Activated T-cell treated with anti-CD3 and anti-CD28 coated beads, Interleukin-2, amount 50 U/mL, for 24 hours (primary cell): ENCODE results near the gene RELL2.

Experiments used
- DNase-seq: peaks from one replicate; pipeline ENCODE4 v3.0.0-alpha.2; 2020
- H3K27ac Mint-ChIP-seq: 2 replicates; pipeline ENCODE4 v1.8.0; 2020; ENCODE audit warnings: mild to moderate bottlenecking, mixed read lengths
- H3K27me3 Mint-ChIP-seq: 2 replicates; pipeline ENCODE4 v1.8.0; 2020; ENCODE audit warnings: mixed read lengths
- H3K36me3 Mint-ChIP-seq: 2 replicates; pipeline ENCODE4 v1.8.0; 2020; ENCODE audit warnings: low read depth, mixed read lengths
- H3K4me1 Mint-ChIP-seq: 2 replicates; pipeline ENCODE4 v1.8.0; 2020; ENCODE audit warnings: low read depth, mixed read lengths
- H3K4me3 Mint-ChIP-seq: 2 replicates; pipeline ENCODE4 v1.8.0; 2020; ENCODE audit warnings: mild to moderate bottlenecking, moderate library complexity, mixed read lengths
- H3K9me3 Mint-ChIP-seq: 2 replicates; pipeline ENCODE4 v1.8.0; 2020; ENCODE audit warnings: mixed read lengths

Gene RELL2

DNA sequence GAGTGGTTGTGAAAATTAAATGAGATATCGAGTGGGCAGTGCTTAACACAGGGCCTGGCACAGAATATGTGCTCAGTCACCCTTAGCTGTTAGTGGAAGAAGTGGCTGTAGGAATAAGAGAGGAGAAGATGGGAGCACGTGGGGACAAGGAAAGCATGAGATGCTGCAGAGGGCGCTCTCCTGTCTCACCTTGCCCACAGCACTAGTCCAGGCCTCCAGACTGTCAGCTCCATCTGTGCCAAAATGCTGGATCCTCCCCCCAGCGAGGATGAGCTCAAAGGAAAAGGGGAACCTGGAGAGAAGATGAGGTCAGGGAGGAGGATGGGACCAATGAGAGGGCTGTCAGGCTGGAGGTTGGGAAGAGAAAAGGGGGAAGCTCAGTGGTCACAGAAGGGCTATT, 32.7 kb downstream of the RELL2 start:
- no peak for DNase-seq
- Mint-ChIP-seq H3K4me3 (no peak overlapping the region), H3K27me3 (no peaks in the 10 kb centered on the region)

DNA sequence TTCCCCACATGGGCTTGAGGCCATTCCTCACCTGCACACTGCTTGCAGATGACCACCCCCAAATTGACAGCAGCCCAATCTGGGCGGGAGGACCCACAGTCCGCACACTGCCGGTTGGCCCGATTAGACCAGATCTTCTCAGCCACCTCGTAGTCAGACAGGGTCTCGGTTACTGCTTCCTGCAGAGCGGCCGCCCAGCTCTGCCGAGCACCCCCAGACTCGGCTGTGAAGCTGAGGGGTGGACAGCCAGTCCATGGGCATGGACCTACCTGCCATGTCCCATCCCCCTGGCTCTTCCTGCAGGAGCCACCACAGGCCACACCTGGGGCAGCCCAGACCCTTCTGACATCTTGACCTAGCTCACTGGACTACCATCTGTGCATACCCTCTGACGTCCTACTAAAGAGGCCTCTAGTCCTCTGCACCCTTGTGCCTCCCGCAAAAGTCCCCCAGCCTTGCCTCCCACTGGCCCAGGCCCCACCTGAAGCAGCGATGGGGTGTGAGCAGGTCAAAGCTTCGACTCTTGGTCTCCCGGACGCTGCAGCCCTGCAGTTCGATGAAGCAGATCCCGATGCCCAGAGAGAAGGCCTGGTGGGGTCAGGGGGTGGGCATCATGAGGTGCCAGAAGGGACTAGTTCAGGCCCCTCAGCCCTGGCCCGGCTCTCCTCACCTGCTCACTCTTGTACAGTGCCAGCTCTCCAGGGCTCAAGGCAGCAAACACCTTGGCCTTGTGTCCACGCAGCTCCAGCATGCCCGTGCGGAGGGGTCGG, 35.5 kb downstream of the RELL2 start:
- H3K27me3 Mint-ChIP-seq: no peaks in the 10 kb centered on the region
- no peaks in the 10 kb centered on the region for H3K9me3 Mint-ChIP-seq
- H3K4me1 Mint-ChIP-seq: no peaks in the 10 kb centered on the region

More for the DNA sequence above, 32.7 kb downstream of the RELL2 start:
- Mint-ChIP-seq H3K27ac (no peak overlapping the region), H3K36me3 (no peaks in the 10 kb centered on the region), H3K9me3 (no peaks in the 10 kb centered on the region), H3K4me1 (peaks cover 5% of the 10 kb centered on the region)

DNA sequence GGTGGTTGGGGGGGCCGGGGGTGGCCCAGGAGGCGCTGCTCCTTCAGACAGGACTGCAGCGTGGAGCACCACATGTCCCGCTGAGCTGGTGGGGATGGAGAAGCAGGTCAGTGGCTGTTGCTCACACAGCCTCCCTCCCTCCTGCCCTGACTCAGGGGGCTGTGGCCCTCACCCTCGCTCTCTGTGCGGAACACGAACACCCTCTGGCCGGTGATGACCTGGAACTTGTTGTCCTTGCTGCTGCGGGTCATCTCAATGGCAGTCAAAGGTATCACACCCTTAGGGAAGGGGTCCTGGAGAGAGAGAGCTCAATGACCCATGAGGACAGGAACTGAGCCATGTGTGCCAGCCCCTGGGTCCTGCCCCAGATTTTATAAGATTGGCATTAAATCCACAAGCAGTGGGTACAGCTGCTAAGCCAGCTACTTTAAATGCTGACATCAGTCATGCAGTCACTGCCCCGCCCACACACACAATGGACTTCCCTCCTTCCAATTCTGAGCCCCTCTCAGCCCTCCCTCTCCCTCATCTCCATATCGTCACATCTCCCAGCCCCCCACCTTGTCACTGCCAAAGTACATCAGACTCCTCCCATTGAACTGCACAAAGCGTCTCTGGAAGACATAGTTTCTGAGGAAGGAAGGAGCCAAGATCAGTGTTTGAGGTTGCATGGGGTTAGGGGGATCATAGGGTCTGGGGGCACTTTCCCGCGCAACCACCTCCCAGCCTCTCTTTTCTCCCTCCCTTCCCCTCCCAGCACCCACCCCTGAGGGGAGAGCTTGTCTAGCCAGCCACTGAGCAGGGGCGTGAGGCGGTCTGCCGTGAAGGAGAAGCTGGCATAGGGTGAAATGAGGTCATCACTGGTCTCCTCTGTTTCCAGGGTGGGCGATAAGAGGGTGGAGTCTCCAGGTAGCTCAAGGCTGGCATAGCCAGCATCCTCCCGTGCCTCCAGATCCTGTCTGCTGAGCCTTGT, 36.3 kb downstream of the RELL2 start:
- no peak for DNase-seq
- H3K27me3 Mint-ChIP-seq: no peaks in the 10 kb centered on the region
- no peaks in the 10 kb centered on the region for H3K4me1 Mint-ChIP-seq
- H3K9me3 Mint-ChIP-seq: no peaks in the 10 kb centered on the region
- H3K36me3 Mint-ChIP-seq: no peaks in the 10 kb centered on the region
- no peak overlapping the region for H3K4me3 Mint-ChIP-seq
- no peak overlapping the region for H3K27ac Mint-ChIP-seq

More for the DNA sequence above, 35.5 kb downstream of the RELL2 start:
- H3K36me3 Mint-ChIP-seq: no peaks in the 10 kb centered on the region
- no peak for DNase-seq
- no peak overlapping the region for H3K4me3 Mint-ChIP-seq
- no peak overlapping the region for H3K27ac Mint-ChIP-seq

DNA sequence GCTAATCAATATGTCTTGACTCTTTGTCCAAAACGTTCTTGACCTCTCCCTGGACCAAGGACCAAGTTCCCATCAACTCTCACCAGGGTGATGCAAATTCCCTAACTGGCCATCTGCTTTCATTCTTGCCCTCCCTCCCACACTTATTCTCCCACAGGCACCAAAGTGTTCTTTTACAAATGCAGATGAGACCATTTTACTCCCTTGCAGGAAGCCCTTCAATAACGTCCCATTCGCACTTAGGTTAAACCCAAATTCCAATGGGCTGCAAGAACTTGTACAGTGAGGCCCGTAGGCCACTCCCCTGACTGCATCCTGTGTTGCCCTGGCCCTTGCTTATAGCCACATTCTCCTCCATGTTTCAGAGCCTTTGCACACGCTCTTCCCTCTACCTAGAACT, 38.0 kb downstream of the RELL2 start:
- Mint-ChIP-seq H3K9me3 (no peaks in the 10 kb centered on the region), H3K36me3 (no peaks in the 10 kb centered on the region), H3K4me1 (no peaks in the 10 kb centered on the region), H3K27me3 (no peaks in the 10 kb centered on the region), H3K4me3 (no peak overlapping the region), H3K27ac (no peak overlapping the region)
- no peak for DNase-seq

DNA sequence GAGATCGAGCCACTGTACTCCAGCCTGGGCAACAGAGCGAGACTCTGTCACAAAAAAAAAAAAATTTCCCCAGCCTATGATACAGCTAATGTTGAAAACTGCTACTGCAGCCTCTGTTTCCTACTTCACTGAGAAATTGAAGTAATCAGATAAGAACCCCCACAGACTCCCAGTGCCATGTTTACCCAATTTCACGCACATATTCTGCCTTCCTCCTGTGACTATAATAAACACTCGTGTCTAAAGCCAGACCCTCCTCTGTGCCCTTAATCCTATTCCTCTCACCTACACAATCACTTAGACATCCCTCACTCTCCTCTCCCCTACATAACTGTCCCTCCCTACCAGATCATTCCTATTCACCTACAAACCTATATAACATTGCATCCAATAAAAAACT, 38.9 kb downstream of the RELL2 start:
- Mint-ChIP-seq H3K4me1 (no peaks in the 10 kb centered on the region), H3K27ac (no peak overlapping the region), H3K36me3 (no peaks in the 10 kb centered on the region), H3K9me3 (no peaks in the 10 kb centered on the region), H3K27me3 (no peaks in the 10 kb centered on the region), H3K4me3 (no peak overlapping the region)
- no peak for DNase-seq

DNA sequence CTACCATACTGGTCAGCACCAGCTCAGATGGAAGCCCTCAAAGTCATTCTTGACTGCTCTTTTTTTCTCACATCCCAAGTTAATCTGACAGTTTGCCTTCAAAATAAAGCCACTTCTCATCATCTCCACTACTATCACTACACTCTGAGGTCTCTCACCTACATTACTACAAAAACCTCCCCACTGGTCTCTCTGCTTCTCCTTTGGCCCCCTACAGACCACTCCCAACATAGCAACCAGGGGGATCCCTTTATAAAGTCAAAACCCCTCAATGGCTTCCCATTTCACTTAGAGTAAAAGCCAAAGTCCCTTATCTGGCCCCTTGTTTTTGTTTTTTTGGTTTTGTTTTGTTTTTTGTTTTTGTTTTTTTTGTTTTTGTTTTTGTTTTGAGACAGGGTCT, 40.6 kb downstream of the RELL2 start:
- DNase-seq: no peak
- Mint-ChIP-seq H3K27me3 (no peaks in the 10 kb centered on the region), H3K4me1 (peaks cover 11% of the 10 kb centered on the region), H3K4me3 (no peak overlapping the region), H3K36me3 (no peaks in the 10 kb centered on the region), H3K27ac (no peak overlapping the region), H3K9me3 (no peaks in the 10 kb centered on the region)

DNA sequence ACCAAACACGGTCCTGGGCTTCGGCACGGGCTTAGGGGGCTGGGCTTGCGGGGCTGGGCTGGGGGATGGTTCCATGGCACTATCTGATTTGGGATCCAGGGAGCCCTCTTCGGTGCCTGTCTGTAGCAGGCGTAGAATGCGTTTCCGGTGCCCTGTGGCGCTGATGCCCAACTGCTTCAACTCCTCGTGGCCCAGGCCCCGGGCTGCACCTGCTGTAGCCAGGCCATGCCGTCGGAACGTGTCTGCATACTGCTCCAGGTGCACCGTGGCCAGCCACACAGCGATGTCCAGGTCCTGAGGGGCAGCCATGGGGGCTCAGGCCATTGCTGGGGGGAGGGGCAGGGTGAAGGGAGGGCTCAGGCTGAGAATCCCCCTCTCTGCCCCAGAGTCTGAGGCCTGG, 43.4 kb downstream of the RELL2 start:
- H3K4me3 Mint-ChIP-seq: no peak overlapping the region
- no peaks in the 10 kb centered on the region for H3K27me3 Mint-ChIP-seq
- DNase-seq: no peak
- H3K9me3 Mint-ChIP-seq: no peaks in the 10 kb centered on the region
- H3K4me1 Mint-ChIP-seq: peaks cover 25% of the 10 kb centered on the region
- no peak overlapping the region for H3K27ac Mint-ChIP-seq
- H3K36me3 Mint-ChIP-seq: no peaks in the 10 kb centered on the region

DNA sequence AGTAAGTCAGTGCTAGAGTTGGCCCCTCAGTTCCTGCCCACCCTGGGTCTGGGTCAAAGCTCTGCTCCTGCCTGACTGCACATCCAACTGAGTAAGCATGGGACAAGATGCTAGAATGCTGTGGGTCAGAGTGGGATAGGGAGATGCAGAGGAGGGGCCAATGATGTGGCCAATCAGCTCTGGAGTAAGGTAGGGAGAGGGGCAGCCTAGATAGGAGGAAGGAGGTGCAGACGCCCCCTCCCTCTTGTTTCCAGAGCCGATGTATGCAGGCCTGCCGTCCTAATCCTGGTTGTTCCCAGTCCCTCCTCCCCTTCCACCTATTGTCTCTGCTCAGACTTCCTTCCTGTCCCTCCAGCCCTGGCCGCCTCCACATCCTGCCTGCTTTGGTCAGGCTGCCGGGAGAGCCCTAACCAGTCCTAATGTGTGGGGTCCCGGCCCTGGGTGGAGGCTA, 44.0 kb downstream of the RELL2 start:
- no peak for DNase-seq
- no peaks in the 10 kb centered on the region for H3K27me3 Mint-ChIP-seq
- H3K27ac Mint-ChIP-seq: no peak overlapping the region
- peaks cover 25% of the 10 kb centered on the region for H3K4me1 Mint-ChIP-seq
- no peaks in the 10 kb centered on the region for H3K36me3 Mint-ChIP-seq
- peak overlapping the region; percentile 53 for H3K4me3 Mint-ChIP-seq
- no peaks in the 10 kb centered on the region for H3K9me3 Mint-ChIP-seq

DNA sequence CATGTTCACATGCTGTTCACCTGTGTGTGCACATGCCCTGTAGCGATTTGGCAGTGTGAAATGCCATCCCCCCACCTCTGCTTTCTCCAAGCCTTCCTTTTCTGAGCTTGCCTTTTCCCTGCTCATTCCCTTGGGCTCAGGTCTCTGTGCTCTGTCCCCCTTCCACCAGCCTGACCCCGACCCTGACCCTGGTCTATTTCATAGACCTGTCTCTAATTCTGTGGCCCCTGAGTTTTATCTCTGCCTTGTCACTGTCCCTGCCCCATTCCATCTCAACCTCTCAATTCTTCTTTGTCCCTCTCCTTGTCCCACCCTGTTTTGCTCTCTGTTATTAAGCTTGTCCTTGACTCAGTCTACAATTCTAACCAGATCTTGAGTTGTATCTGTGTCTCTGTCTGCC, 44.5 kb downstream of the RELL2 start:
- no peak for DNase-seq
- Mint-ChIP-seq H3K4me1 (peaks cover 25% of the 10 kb centered on the region), H3K9me3 (no peaks in the 10 kb centered on the region), H3K4me3 (peak overlapping the region; percentile 53), H3K27me3 (no peaks in the 10 kb centered on the region), H3K27ac (peak overlapping the region; percentile 80), H3K36me3 (no peaks in the 10 kb centered on the region)

DNA sequence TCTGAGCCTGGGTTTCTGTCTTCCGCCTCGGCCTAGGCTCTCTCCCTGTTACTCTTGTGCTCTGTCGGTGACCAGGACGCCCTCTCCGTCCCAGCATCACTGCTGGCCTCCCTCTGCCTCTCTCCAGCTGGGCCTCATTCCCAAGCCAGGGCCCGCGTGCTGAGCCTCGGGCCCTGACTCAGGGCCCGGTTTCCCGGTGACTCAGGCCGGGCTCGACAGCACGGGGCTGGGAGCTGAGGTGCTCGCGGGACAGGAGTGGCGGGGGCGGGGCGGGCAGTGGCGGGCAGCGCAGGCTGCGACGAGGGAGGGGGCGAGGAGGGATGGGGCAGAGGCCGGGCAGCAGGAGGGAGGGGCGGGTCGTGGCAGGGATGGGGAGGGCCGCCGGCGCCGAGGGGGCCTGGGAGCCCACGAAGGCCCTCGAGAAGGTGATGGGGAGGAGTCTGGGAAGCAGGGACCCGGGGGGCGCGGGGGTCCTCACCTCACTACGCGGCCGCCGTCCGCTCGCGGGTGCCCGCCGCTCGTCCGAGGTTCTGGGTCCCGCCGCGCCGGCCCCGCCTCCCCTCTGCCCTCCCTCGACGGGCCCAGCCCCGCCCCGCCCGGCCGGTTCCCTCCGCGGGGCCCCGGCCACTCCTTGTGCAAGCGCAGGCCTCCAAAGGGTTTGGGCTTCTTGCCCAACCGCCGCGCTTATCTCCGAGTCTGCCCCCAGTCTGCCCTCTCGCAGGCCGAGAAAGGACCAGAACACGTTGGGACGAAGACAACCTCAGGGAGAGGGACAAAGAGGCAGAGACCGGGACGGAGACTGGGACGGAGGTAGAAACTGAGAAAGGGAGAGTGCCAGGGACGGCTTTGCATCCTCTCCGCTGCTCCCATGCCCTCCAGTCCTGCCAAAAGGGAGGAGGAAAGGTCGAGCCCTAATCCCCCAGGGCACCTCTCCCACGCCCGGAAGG, 45.2 kb downstream of the RELL2 start, which contains the start of gene ARAP3:
ARAP3 (minus strand) TSS at position 536 of the 947 bp plus-strand sequence. CDS start 1,744 bp downstream, outside the sequence.
- DNase-seq: peak; percentile 69
- peaks cover 25% of the 10 kb centered on the region for H3K4me1 Mint-ChIP-seq
- H3K4me3 Mint-ChIP-seq: peak within 1 kb of the TSS; percentile 69
- no peaks in the 10 kb centered on the region for H3K36me3 Mint-ChIP-seq
- no peaks in the 10 kb centered on the region for H3K27me3 Mint-ChIP-seq
- H3K27ac Mint-ChIP-seq: peak within 1 kb of the TSS; percentile 80
- H3K9me3 Mint-ChIP-seq: no peaks in the 10 kb centered on the region

DNA sequence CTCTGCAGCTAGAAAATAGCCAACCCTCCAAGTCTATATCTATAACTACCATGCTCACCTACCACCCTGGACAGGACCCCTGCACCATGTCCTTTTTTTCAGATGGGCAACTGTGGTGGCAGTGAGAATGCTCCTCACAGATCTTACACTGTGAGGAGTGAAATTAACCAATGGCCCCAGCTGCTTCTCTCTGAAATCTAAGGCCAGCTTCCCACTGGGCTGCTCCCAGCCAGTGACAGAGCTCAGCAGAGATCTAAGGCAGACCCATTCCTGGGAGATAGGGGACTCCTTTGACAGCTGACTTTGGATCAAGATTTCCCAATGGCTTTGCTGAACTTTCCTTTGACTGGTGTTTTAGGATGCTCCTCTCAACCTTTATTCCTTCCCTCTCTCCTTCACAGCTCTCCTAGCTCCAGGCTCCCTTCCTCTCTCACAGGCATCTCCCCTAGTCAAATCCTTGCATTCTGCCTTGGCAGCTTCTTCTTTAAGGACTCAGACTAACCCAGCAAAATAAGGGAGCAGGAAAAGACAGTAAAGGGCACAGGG, 46.9 kb downstream of the RELL2 start:
- no peak for DNase-seq
- Mint-ChIP-seq H3K27me3 (no peaks in the 10 kb centered on the region), H3K9me3 (no peaks in the 10 kb centered on the region), H3K27ac (peak overlapping the region; percentile 30), H3K4me1 (peaks cover 25% of the 10 kb centered on the region), H3K4me3 (no peak overlapping the region), H3K36me3 (no peaks in the 10 kb centered on the region)

DNA sequence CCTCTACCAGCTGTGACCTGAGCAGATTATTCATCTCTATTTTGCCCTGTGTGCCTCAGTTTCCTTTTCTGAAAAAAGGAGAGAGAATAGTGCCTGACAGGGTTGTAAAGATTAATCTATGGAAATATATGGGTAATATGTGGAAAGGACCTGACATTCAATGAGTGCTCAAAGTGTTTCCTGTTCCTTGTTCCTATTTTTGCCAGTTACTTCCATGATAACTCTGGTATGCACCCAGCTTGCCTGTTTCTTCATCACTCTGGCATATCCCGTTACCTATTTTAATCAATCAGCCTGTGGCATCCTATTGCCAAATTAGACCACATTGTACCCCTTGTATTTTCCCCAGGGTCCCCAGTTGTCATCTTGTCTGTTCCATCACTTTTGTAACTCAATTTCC, 48.8 kb downstream of the RELL2 start:
- no peaks in the 10 kb centered on the region for H3K9me3 Mint-ChIP-seq
- H3K27me3 Mint-ChIP-seq: peaks cover 4% of the 10 kb centered on the region

DNA sequence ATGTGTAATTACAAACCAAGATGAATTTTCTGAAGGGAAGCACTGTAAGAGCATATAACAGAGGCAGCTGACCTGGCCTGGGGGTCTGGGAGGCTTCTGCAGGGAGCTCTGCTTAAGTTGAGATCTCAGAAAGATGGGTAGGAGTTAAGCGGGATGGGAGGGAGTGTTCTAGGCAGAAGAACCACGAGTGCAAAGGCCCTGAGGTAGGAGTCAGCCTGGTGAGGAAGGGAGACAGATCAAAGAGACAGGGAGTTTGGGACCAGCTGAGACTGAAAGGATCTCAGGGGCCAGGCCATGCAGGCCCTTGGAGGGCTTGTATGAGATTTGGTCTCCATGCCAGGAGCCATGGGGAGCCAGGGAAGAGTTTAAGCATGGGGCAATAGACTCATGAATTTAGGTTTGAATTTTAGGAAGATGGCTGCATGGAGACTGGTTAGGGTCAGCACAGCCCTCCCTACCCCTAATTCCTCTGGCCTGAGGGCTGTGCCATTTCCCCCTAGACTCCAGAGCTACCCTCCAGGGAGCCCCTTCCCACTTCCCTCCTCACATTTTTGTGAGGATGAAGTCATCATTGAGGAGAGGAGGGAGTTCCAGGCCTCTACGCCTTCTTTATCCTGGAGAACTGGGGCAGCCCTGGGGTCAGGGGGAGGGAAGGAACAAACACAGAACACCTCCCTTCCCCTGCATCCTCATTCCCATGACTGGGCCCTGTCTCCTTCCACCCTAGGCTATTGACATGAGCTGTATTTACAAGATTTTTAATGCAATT, 50.0 kb downstream of the RELL2 start:
- no peaks in the 10 kb centered on the region for H3K36me3 Mint-ChIP-seq
- H3K4me1 Mint-ChIP-seq: peaks cover 17% of the 10 kb centered on the region
- no peak overlapping the region for H3K4me3 Mint-ChIP-seq
- H3K27ac Mint-ChIP-seq: no peak overlapping the region
- H3K9me3 Mint-ChIP-seq: no peaks in the 10 kb centered on the region
- DNase-seq: no peak
- peaks cover 15% of the 10 kb centered on the region for H3K27me3 Mint-ChIP-seq

More for the DNA sequence above, 48.8 kb downstream of the RELL2 start:
- no peak for DNase-seq
- no peak overlapping the region for H3K4me3 Mint-ChIP-seq
- no peaks in the 10 kb centered on the region for H3K36me3 Mint-ChIP-seq
- no peak overlapping the region for H3K27ac Mint-ChIP-seq
- peaks cover 25% of the 10 kb centered on the region for H3K4me1 Mint-ChIP-seq
